ENCODE measurements around the gene ZBTB34.

ZBTB34 gene

GRCh38 chr9:126919193-126919592 is 58.8 kb downstream of the ZBTB34 start:
- DNase-seq (ENCODE audit: low read depth), result no peak

GRCh38 chr9:126925876-126926275 is 65.4 kb downstream of the ZBTB34 start:
- DNase-seq (ENCODE audit: low read depth), result no peak

- DNase-seq (ENCODE audit: low read depth), result no peak
Measured at GRCh38 chr9:126926364-126926763, 65.9 kb downstream of the ZBTB34 start.

GRCh38 chr9:126927419-126927818 is 67.0 kb downstream of the ZBTB34 start:
- DNase-seq (ENCODE audit: low read depth), result no peak

GRCh38 chr9:126932871-126933321 is 72.5 kb downstream of the ZBTB34 start:
- DNase-seq (ENCODE audit: low read depth), result no peak

- no peak for DNase-seq (ENCODE audit: low read depth)
Measured at GRCh38 chr9:126933334-126933980, 73.0 kb downstream of the ZBTB34 start.

GRCh38 chr9:126934441-126934840 is 74.0 kb downstream of the ZBTB34 start:
- no peak for DNase-seq (ENCODE audit: low read depth)
